RPMI7951 (cell line): ENCODE data around the gene HDHD2. TPM values are rescaled to one million over a fixed set of nuclear protein-coding genes. Genes with fewer than 3 reads are reported as not detected.
"Not testable (repeated sequence)": the region's sequence is repeated elsewhere in the genome, so short reads cannot be mapped to it uniquely, and the experiment has no call there.

Experiments
- DNase-seq: peaks from one replicate; pipeline ENCODE4 v3.0.0-alpha.2; 2012; ENCODE audit warnings: low read depth
- total RNA-seq: library from RNA; depleted of rRNA; stranded (reverse); fragments of >200 nt; shearing (Covaris generic); gene quantifications from 2 replicates; pipeline ENCODE4 v1.2.3, GENCODE V29; 2014; rRNA removed

HDHD2 gene, protein sequence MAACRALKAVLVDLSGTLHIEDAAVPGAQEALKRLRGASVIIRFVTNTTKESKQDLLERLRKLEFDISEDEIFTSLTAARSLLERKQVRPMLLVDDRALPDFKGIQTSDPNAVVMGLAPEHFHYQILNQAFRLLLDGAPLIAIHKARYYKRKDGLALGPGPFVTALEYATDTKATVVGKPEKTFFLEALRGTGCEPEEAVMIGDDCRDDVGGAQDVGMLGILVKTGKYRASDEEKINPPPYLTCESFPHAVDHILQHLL
- 15.1 and 16.8 TPM in 2 replicates for total RNA-seq

DNA sequence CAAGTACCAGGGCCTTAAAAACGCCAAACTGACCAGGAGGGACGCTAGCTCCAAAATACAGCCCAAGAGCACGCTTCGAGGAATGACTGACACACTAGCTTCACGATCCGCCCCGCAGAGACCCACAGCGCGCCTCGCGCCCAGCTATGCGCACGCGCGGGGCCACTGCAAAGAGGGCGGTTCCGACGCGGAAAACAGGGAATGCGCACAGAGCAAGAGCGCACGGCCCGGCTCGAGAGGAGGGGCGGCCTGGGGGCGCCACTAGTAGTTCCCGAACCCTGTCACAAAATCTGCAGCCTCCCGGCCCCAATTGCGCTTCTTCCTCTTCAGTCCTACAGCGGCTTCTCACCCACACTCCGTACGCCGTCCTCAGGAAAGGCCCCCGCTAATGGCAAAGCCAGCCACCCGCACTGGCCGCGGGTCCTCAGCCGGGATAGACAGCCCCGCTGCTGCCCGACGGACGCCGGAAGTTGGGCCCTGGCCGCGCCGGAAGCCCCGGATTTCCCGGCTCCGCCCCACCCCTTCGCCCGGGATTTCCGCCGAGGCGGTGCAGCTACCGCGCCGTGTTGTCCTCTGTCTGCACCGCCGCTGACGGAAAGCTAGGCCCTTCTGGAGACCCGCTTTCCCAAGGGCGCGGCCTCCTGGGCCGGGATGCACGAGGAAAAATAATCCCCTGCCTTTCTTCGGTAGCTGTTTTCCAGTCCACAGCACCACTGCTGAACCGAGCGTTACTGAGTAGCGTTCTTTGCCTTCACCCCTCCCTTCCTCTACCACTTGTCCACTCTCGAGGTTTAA, at the start of gene HDHD2:
HDHD2 (minus strand) TSS at position 472 of the 795 bp plus-strand sequence. CDS start 14,061 bp downstream, outside the sequence.
- peak; percentile 77 for DNase-seq

DNA sequence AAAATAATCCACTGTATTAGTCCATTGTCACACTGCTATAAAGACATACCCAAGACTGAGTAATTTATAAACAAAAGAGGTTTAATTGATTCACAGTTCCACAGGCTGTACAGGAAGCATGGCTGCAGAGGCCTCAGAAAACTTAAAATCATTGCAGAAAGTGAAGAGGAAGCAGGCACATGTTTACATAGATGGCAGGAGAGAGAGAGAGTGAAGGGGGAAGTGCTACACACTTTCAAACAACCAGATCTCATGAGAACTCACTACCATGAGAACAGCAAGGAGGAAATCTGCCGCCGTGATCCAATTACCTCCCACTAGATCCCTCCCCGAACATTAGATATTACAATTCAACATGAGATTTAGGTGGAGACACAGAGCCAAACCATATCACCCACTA, 45.7 kb upstream of the HDHD2 start:
- DNase-seq, result not testable (repeated sequence)

DNA sequence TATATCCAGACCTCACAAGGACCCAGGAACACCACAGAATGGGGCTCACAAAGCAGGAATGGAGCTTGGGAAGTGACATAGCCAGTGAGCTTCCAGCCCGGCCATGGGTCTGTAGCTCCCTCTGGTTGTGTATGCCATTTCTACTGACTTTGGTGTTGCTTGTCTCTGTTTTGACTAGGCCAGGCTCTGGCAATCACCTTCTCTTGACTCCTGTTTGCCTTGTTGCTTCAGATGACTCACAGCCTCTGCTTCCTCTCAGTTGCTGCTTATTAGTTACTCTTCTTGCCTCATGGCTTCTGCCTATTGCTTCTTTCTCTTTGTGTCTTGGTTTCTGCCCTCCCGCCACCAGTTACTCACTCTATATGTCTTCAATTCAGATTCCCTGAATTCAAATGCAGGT, 41.7 kb upstream of the HDHD2 start:
- peak; percentile 37 for DNase-seq

DNA sequence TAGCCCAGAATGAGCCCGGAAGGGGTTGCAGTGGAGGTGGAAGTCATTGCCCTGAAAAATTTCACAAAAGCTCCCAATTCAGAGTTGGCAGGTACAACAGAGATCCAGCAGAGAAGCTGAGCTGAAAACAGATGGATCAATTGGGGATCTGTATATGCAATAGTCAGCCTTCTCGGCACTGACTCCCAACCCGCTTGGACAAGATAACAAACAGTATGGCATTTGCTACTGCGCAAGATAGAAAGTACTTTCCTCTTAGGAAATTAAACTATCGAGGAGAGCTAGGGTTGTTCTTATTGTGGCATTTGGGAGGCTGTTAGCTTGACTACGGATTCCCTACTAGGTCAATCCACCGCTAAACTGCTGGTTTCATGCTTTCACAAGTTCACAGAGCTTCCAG, 37.4 kb upstream of the HDHD2 start:
- no peak for DNase-seq

DNA sequence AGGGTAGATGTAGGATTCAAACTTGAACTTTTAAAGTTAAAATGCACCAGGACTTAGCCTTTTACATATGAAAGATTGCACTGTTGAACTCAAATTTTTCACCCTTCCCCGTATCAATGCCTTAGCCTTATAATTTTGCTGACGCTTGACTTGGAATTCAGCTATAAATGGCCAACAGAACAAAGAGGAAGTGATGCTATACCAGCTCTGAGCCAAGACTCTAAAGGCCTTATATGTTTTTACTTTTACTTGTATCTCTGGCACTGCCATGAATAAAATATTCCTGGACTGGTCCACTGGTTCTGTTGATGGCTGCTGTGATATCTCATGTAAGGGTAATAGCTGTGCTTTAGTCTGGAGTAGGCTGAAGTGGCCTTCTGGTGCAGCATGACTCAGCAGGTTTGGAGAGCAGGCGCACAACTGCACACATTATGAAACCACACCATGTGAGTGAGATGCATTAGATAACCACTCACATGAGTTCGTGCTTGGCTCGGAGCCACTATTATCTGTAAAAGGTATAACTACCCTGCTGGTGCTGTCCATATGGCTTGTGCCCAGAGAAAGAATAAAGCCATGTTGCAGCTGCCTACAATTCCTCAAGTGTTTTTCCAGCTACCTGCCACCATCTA, 34.2 kb upstream of the HDHD2 start:
- peak; percentile 84 for DNase-seq

DNA sequence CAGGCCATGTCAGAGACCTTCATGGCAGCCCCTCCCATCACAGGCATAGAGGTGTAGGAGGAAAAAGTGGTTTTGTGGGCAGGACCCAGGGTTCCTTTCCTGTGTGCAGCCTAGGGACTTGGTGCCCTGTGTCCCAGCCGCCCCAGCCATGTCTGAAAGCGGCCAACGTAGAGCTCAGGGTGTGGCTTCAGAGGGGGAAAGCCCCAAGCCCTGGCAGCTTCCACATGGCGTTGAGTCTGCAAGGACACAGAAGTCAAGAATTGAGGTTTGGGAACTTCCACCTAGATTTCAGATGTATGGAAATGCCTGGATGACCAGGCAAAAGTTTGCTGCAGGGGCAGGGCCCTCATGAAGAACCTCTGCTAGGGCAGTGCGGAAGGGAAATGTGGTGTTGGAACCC, 31.9 kb upstream of the HDHD2 start:
- not testable (repeated sequence) for DNase-seq

DNA sequence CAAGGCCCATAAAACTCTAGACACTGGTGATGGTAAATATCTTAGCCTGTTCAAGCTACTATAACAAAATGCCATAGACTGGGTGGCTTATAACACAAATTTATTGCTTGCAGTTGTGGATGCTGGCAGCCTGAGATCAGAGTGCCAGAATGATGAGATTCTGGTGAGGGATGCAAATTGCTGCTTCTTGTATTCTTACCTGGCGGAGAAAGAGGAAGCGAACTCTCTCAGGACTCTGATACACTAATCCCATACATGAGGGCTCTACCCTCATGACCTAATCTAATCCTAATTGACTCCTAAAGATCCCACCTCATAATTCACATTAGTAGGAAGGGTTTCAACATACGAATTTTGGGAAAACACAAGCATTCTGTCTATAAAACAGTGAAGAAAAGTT, 30.5 kb upstream of the HDHD2 start:
- DNase-seq, result no peak

DNA sequence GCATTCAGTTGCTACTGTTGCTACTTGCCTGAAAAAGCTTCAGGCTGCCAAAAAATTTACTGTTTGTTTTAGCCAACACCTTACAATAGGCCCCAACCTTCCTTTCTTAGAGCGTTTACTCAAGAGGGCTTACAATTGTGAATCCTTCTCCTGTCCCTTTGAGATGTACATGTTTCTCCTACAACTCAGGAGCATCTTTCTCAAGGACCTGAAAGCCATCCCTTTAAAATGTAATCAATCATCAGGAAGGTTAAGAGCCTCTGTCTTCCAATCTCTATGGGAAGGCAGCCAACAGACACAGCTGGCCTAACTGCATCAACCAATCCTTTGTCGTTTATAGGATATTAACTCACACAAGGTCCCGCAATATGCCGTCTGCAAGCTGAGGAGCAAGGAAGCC, 29.2 kb upstream of the HDHD2 start:
- no peak for DNase-seq

DNA sequence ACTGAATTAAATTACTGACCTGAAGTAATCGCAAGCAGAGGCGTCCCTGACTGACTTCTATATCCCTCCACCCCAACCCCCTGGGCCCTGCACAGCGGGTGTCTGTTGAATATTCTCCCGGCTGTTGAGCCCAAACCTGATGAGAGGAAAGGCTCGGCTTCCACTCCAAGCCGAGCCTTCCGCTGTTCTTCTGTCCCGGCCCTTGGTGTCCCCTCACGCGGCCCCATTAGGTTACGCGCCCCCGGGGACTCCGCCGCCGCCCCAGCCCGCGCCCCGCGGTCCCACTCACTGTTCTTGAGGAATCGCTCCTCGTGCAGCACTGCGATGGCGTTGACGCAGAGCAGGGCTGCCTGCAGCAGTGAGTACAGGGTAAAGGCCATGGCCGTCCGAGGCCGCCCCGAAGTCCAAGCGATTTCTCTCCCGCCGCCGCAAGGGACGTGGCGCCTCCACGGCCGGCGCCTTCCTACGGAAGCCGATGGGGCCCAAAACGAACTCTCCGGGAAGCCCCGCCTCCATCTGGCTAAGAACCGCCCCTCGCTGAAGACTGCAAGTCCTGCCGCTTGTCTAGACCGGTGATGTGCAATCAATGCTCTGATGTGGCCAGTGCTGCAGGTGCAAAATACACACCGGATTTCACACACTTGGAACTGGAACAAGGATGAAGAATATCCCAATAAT, 25.7 kb upstream of the HDHD2 start, which contains the start of gene IER3IP1:
IER3IP1 (minus strand) TSS at position 467 of the 678 bp plus-strand sequence; CDS start at position 380, 87 bp downstream.
- DNase-seq, result peak; percentile 85

DNA sequence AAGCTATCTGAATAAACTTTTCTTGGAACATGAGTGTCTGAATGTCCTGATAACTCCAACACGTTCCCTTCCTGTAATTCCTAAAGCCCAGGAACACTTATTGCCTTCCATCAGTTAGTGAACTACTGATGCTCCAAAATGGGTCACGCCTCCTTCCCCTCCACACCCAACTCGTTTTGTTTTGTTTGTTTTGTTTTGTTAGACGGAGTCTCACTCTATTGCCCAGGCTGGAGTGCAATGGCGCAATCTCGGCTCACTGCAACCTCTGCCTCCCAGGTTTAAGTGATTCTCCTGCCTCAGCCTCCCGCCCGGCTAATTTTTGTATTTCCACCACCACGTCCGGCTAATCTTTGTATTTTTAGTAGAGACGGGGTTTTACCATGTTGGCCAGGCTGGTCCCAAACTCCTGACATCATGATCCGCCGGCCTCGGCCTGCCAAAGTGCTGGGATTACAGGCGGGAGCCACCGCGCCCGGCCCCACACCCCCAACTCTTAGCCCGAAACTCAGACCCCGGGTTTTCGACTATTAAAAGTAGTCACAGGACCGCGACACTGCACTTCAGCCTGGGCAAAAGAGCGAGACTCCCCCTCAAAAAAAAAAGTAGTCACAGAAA, 25.1 kb upstream of the HDHD2 start:
- DNase-seq, result peak; percentile 7

DNA sequence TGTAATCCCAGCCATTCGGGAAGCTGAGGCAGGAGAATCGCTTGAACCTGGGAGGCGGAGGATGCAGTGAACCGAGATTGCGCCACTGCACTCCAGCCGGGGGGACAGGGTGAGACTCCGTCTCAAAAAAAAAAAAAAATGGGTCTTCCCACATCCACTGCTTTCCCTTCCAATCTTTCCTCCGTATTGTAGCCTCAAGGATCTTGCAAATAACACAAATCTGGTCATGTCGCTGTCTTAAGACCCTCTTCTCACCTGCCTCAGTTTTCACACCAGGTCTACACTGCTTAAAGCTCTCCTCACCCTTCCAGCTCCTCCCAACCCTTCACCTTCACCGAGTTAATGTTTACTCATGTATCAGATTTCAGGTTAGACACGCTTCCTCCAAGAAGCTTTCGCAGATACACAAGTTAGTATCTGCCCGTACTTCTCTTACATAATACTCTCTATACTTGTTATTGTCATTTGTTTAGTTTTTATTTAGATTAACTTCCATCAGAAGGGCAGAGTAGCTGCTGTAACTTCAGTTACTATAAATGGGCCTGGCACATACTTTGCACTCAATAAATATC, 24.3 kb upstream of the HDHD2 start:
- DNase-seq, result no peak

DNA sequence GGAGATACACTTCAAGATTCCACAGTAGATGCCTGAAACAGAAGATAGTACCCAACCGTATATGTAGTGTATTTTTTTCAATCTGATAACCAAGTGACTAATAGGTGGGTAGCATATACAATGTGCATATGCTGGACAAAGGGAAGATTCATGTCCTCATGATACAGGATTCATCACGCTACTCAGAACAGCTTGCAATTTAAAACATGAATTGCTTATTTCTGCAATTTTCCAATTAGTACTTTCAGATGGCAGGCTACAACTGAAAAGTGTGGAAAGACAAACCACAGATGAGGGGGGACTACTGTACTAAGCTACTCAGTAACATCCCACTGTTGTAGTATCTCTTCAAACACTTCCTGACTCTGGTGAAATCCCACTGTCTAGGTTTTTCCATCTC, 22.2 kb upstream of the HDHD2 start:
- DNase-seq, result no peak

DNA sequence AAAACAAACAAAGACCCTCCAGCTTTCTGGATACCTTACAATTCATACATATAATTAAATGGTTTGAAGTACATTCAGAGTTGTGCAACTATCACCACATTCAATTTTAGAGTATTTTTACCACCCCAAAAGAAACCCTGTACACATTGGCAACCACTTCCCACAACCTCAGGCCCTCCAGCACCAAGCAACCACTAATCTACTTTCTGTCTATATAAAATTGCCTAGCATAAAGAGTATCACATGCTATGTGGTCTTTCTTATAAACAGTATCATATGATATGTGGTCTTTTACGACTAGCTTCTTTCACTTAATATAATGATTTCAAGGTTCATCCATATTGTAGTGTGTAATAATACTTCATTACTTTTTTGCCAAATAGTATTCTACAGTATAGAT, 18.6 kb upstream of the HDHD2 start:
- DNase-seq, result no peak

DNA sequence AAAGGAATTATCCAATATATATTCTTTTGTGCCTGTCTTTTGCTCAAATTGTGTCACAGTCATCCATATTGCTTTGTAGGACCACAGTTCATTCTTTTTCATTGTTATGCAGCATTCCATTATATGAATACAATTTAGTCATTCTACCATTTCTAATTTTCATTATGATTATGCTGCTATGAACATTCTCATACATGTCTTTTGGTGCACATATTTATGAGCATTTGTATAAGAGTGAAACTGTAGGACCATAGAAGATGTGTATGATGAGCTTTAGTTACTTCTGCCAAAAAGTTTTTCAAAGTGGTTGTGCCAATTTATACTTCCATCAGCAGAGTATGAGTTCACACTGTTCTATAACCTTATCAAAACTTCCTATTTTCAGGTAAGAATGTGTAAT, 18.2 kb upstream of the HDHD2 start:
- DNase-seq, result no peak

DNA sequence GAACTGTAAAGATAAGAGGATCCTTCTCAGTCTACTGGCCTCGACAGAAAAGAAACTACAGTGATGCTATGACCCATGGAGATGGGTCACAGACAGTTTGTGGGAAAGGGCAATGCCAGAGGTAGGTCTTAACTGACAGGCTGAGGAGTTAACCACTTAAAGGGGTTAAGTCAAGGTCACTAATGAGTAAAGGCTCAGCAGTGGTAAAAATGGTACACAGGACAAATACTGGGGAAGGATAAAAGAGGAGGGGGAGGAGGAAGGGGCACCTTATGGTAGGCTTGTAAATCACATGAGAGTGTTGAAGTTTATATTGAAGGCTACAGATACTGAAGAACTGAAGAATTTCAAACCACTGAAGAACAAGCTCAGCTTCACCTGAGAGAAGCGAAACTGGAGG, 16.0 kb upstream of the HDHD2 start:
- DNase-seq, result no peak

DNA sequence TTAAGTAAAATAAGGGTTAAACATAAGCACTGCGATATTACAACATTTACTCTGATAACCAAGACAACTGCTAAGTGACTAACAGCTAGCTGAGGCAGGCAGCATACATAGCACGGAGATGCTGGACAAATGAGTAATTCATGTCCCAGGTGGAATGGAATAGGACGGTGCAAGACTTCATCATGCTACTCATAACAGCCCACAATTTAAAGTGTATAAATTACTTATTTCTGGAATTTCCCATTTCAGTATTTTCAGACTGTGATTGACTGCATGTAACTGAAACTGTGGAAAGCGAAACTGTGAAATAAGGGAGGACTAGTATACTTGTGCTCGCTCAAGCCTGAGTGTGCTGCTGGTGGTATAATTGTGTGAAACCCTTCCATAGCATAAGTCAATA, 12.9 kb upstream of the HDHD2 start:
- DNase-seq, result peak; percentile 44

DNA sequence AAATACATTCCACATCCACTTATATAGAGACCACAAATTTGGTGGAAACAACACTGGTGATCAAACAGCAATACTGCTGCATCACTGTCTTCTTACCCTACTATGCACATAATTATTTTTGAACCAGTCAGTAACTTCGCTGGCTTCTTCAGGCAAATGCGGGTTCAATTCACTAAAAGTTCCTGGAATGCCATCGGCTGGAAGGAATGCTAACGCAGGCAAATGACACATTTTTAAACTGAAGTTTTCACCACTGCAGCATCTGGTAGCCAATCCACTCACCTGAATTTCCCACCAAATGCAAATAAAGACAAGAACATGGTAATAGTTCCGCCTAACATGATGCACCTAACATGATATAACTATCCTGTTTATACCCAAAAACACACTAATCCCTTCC, 10.0 kb upstream of the HDHD2 start:
- DNase-seq, result no peak

DNA sequence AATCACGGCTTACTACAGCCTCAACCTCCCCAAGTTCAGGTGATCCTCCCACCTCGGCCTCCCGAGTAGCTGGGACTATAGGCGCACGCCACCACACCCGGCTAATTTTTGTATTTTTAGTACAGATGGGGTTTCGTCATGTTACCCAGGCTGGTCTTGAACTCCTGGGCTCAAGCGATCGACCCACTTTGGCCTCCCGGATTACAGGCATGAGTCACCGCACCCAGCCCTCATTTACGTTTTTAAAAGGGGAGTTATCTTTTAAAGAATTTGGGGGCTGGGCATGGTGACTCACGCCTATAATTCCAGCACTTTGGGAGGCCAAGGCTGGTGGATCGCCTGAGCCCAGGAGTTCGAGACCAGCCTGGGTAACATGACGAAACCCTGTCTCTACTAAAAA, 8.1 kb upstream of the HDHD2 start:
- peak; percentile 32 for DNase-seq

DNA sequence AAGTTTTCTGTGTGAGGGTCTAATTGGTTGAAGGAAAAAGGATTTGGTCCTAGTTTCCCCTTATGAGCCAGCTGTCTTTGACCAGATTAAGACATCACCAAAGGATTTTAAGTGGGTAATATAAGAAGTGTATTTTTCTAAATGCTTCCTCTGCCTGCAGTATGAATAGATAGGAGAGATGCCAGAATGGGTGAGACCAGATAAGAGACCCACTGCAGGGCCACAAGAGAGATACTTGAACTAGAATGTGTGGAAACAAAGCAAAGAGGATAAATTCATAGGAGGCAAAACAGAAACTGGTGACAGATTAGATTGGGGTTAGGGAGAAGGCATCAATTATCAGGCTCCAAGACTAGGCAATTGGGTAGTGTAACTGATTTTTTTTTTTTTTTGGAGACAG, 1.1 kb upstream of the HDHD2 start:
- no peak for DNase-seq

DNA sequence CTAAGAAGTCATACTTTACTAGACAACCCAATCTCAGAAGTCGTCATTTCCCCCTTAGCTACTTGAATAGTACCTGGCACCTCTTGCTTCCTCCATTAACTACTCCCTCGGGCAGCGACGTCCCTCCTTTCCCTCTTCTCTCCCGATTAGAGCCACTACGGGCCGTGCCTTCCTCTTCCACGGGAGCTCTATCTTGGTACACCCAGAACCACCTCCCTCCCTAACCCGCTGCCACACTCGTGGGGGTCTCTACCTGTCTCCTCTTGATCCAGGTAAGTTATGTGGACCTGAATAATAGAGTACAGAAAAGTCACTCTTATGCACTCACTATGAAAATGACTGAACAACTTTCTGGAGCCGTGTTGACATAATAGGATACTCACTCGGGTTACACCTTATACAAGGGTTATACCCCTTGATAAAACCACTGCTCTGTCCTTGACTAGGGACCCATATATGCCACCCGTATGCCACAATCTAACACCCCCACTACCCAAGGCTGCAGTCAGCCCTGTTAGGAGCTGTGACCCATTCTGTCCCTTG, 595 bp upstream of the HDHD2 start:
- no peak for DNase-seq

DNA sequence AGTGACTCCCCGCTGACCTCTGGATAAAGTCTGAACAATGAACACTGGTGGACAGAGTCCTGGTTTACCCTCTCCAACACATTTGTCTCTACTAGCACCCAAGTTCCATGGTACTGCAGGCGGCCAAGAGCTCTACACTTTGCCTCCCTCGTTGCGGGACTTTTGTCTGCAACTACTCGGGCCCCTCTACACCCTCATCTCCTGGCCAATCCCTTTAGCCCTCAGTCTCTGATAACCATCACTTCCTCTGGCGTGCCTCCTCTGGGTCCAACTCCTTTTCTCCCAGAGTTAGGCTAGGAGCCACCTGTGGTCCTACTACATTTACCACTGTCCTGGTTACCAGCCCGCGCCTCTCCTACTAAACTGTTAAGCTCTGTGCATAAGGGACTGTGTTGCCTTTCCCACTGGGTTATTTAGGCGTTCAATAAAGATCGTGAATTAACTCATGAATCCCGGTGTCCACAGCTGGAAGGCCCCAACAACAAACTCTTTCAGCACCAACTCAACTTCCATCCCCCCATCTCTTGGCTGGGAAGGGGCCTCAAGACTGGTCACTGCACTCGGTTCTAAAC, 757 bp downstream of the HDHD2 start:
- DNase-seq, result peak; percentile 44
